ENCODE measurements around the gene DISC1.

DNA sequence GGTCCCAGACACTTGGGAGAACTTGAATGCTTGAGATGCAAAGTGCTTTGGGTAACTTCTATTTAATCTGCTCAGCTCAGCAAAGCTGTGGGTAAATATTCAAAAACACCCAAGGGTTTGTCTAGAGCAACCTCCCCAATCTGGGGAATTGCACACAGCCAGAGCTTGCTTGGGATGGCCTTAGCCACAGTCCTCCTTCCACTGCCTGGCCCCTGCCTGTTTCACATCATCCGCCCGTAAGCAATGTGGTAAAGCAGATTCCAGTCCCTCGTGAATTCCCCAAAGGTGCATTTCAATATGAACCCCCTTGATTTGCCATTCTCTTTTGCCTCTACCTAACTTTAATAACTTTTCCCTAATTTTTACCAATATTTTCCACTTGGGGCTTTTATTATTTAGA is 418.1 kb downstream of the DISC1 start:
- TF ChIP-seq, protein P1, sequence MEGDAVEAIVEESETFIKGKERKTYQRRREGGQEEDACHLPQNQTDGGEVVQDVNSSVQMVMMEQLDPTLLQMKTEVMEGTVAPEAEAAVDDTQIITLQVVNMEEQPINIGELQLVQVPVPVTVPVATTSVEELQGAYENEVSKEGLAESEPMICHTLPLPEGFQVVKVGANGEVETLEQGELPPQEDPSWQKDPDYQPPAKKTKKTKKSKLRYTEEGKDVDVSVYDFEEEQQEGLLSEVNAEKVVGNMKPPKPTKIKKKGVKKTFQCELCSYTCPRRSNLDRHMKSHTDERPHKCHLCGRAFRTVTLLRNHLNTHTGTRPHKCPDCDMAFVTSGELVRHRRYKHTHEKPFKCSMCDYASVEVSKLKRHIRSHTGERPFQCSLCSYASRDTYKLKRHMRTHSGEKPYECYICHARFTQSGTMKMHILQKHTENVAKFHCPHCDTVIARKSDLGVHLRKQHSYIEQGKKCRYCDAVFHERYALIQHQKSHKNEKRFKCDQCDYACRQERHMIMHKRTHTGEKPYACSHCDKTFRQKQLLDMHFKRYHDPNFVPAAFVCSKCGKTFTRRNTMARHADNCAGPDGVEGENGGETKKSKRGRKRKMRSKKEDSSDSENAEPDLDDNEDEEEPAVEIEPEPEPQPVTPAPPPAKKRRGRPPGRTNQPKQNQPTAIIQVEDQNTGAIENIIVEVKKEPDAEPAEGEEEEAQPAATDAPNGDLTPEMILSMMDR (IDR thresholded peaks at IDR 0.05): no peak
- no peak for TF ChIP-seq POLR2AphosphoS5 (IDR thresholded peaks at IDR 0.05)
